CD14-positive monocyte (primary cell): ENCODE results near the gene RALBP1. TPM values are rescaled to one million over a fixed set of nuclear protein-coding genes. Genes with fewer than 3 reads are reported as not detected.

Experiments used
- DNase-seq, 3 donors: peaks; one replicate each; pipeline ENCODE4 v3.0.0-alpha.2; 2011 to 2022
- H2AFZ ChIP-seq: 2 replicates; pipeline ENCODE4 v1.6.0; 2012; ENCODE audit warnings: mild to moderate bottlenecking, low read depth, low read length, inconsistent platforms; ENCODE audit not compliant: insufficient read depth, poor library complexity, severe bottlenecking
- H3K27ac ChIP-seq, 2 donors: 1 replicate in 1 of 2; 2 replicates in 1 of 2; pipeline ENCODE4 v1.5.1; 2012 to 2013; ENCODE audit warnings: low read length in 2 of 2, control low read depth in 1 of 2, inconsistent platforms in 1 of 2, low read depth in 1 of 2, mild to moderate bottlenecking in 1 of 2
- H3K27me3 ChIP-seq, 2 donors: one replicate each; pipeline versions ENCODE4 v1.6.0 to v1.6.1; 2011 to 2013; ENCODE audit warnings: low read length in 2 of 2; ENCODE audit not compliant: control insufficient read depth in 2 of 2, insufficient read depth in 2 of 2
- H3K36me3 ChIP-seq, 2 donors: replicated peaks in 1 of 2; 1 replicate in 1 of 2; 2 replicates in 1 of 2; pipeline versions ENCODE4 v1.5.1 to v1.6.1; 2012 to 2013; ENCODE audit warnings: low read length in 2 of 2, control low read depth in 1 of 2, inconsistent platforms in 1 of 2, mild to moderate bottlenecking in 1 of 2; ENCODE audit not compliant: insufficient read depth in 2 of 2, control insufficient read depth in 1 of 2
- H3K4me1 ChIP-seq, 2 donors: 1 replicate in 1 of 2; 2 replicates in 1 of 2; pipeline versions ENCODE4 v1.5.1 to v1.6.1; 2012 to 2013; ENCODE audit warnings: low read length in 2 of 2, control low read depth in 1 of 2, inconsistent platforms in 1 of 2, mild to moderate bottlenecking in 1 of 2, moderate library complexity in 1 of 2; ENCODE audit not compliant: insufficient read depth in 2 of 2, control insufficient read depth in 1 of 2
- H3K4me2 ChIP-seq: replicated peaks from 2 replicates; pipeline ENCODE3; 2012; ENCODE audit warnings: low read length, moderate library complexity, mild to moderate bottlenecking; ENCODE audit not compliant: poor library complexity, severe bottlenecking; ENCODE audit errors: extremely low read depth
- H3K4me3 ChIP-seq, 3 experiments: fragments of 200-600 bp in 1 of 3; sonication (generic) in 1 of 3; replicated peaks in 1 of 3; 1 replicate in 2 of 3; 2 replicates in 1 of 3; pipeline ENCODE4 v1.5.1; 2011 to 2013; ENCODE audit warnings: low read length in 3 of 3, mild to moderate bottlenecking in 3 of 3, control low read depth in 2 of 3, low read depth in 2 of 3, inconsistent platforms in 1 of 3, moderate library complexity in 1 of 3
- H3K79me2 ChIP-seq: 2 replicates; pipeline ENCODE4 v1.6.0; 2012; ENCODE audit warnings: mild to moderate bottlenecking, control low read depth, inconsistent platforms, low read length, moderate library complexity; ENCODE audit not compliant: insufficient read depth
- H3K9ac ChIP-seq: 2 replicates; pipeline ENCODE4 v1.6.0; 2017; ENCODE audit warnings: low read length, mild to moderate bottlenecking; ENCODE audit not compliant: insufficient read depth, poor library complexity, severe bottlenecking
- H3K9me3 ChIP-seq, 2 donors: replicated peaks in 1 of 2; 1 replicate in 1 of 2; 2 replicates in 1 of 2; pipeline versions ENCODE4 v1.5.1 to v1.6.1; 2012 to 2013; ENCODE audit warnings: low read length in 2 of 2, control low read depth in 1 of 2; ENCODE audit not compliant: control insufficient read depth in 1 of 2, insufficient read depth in 1 of 2
- H4K20me1 ChIP-seq: 2 replicates; pipeline ENCODE4 v1.6.0; 2012; ENCODE audit warnings: mild to moderate bottlenecking, low read length, control low read depth, moderate library complexity; ENCODE audit not compliant: insufficient read depth
- H3K27ac Mint-ChIP-seq, 7 donors: one replicate each; pipeline ENCODE4 v1.8.0; 2020; ENCODE audit warnings: mild to moderate bottlenecking in 7 of 7, mixed read lengths in 7 of 7, moderate library complexity in 6 of 7, inconsistent platforms in 2 of 7
- H3K27me3 Mint-ChIP-seq, 3 donors: one replicate each; pipeline ENCODE4 v1.8.0; 2021 to 2022; ENCODE audit warnings: low read depth in 3 of 3, mild to moderate bottlenecking in 3 of 3, mixed read lengths in 3 of 3, moderate library complexity in 3 of 3, inconsistent platforms in 1 of 3
- H3K36me3 Mint-ChIP-seq, 2 donors: one replicate each; pipeline ENCODE4 v1.8.0; 2020; ENCODE audit warnings: mixed read lengths in 2 of 2, inconsistent platforms in 1 of 2, mild to moderate bottlenecking in 1 of 2
- H3K4me1 Mint-ChIP-seq: one replicate; pipeline ENCODE4 v1.8.0; 2020; ENCODE audit warnings: mild to moderate bottlenecking, mixed read lengths
- H3K4me3 Mint-ChIP-seq, 2 donors: one replicate each; pipeline ENCODE4 v1.8.0; 2020; ENCODE audit warnings: mild to moderate bottlenecking in 2 of 2, mixed read lengths in 2 of 2, moderate library complexity in 1 of 2
- H3K9me3 Mint-ChIP-seq, 7 donors: one replicate each; pipeline ENCODE4 v1.8.0; 2020 to 2022; ENCODE audit warnings: mixed read lengths in 7 of 7, mild to moderate bottlenecking in 6 of 7, moderate library complexity in 6 of 7, inconsistent platforms in 2 of 7
- CTCF ChIP-seq: fragments of 200-600 bp; IDR thresholded peaks from one replicate; pipeline ENCODE4 v1.8.0; 2022; ENCODE audit warnings: antibody characterized with exemption, mild to moderate bottlenecking
- WGBS: methylation state at CpG from one replicate; pipeline ENCODE4 v1.1.5; 2013; ENCODE audit warnings: missing lambda C conversion rate; ENCODE audit not compliant: insufficient coverage; 5-methylcytosine and 5-hydroxymethylcytosine counted together
- intact Hi-C, 2 donors: fragments of 100-400 bp; cut with micrococcal nuclease; formaldehyde crosslinking; loops; one replicate each; pipeline versions ENCODE4 v1.15.0 to v1.15.1; 2023
- polyA plus RNA-seq, 3 donors: library from polyadenylated mRNA; depleted of rRNA in 1 of 3; unstranded in 2 of 3; stranded (reverse) in 1 of 3; fragments of 300-500 nt in 2 of 3; fragments of >200 nt in 1 of 3; fragmentation: Illumina TruSeq in 2 of 3; gene quantifications; 1 replicate in 2 of 3; 2 replicates in 1 of 3; pipeline ENCODE4 v1.2.3, GENCODE V29; 2012 to 2021

Gene RALBP1
- polyA plus RNA-seq, 3 donors: 21.5 to 36.0 (median 32.8) TPM

GRCh38 chr18:9535430-9535991 is 60.2 kb downstream of the RALBP1 start:
- Histone ChIP-seq H2AFZ (no peak overlapping the region), H3K4me2 (no peak overlapping the region), H3K79me2 (no peaks in the 10 kb centered on the region), H3K9ac (no peak overlapping the region), H3K36me3 (peaks cover 67 to 86% of the 10 kb centered on the region in 2 donors), H3K4me1 (peaks cover 6 to 7% of the 10 kb centered on the region in 2 donors), H3K27me3 (no peaks in the 10 kb centered on the region), H3K27ac (no peak overlapping the region), H3K9me3 (no peaks in the 10 kb centered on the region), H3K4me3 (no peak overlapping the region), H4K20me1 (no peaks in the 10 kb centered on the region)
- no peak for DNase-seq
- Mint-ChIP-seq H3K9me3 (no peaks in the 10 kb centered on the region), H3K4me3 (no peak overlapping the region), H3K27ac (peak overlapping the region in 1 of 7 donors; percentile 14), H3K36me3 (peaks cover 65 to 94% of the 10 kb centered on the region in 2 donors), H3K4me1 (peaks cover 8% of the 10 kb centered on the region), H3K27me3 (no peaks in the 10 kb centered on the region)
- intact Hi-C loops: no loop called here
- no peak for TF ChIP-seq CTCF
- WGBS: 98% methylated on average over 27 of the region's 27 CpGs

- intact Hi-C loops: no loop called here
- no peaks in the 10 kb centered on the region for H3K4me1 ChIP-seq
- no peaks in the 10 kb centered on the region for H3K79me2 ChIP-seq
- no peaks in the 10 kb centered on the region for H3K27me3 ChIP-seq
- H3K9me3 Mint-ChIP-seq: no peaks in the 10 kb centered on the region
- DNase-seq: no peak
- H3K36me3 Mint-ChIP-seq: peaks cover 65 to 88% of the 10 kb centered on the region in 2 donors
- no peak overlapping the region for H3K4me2 ChIP-seq
- H3K27me3 Mint-ChIP-seq: no peaks in the 10 kb centered on the region
- no peak for TF ChIP-seq CTCF
- H3K36me3 ChIP-seq: peaks cover 67 to 83% of the 10 kb centered on the region in 2 donors
- no peaks in the 10 kb centered on the region for H4K20me1 ChIP-seq
- no peaks in the 10 kb centered on the region for H3K4me1 Mint-ChIP-seq
- no peak overlapping the region for H3K4me3 Mint-ChIP-seq
- WGBS: 95% methylated on average over 9 of the region's 24 CpGs
- no peak overlapping the region for H3K27ac ChIP-seq
- no peak overlapping the region for H3K9ac ChIP-seq
- no peaks in the 10 kb centered on the region for H3K9me3 ChIP-seq
- H2AFZ ChIP-seq: no peak overlapping the region
- H3K27ac Mint-ChIP-seq: peak overlapping the region in 1 of 7 donors; percentile 74
- no peak overlapping the region for H3K4me3 ChIP-seq
Observed at GRCh38 chr18:9536354-9537152, 61.2 kb downstream of the RALBP1 start.
